H1 (cell line): ENCODE data around the gene ARRDC1. TPM values are rescaled to one million over a fixed set of nuclear protein-coding genes. Genes with fewer than 3 reads are reported as not detected.
A peak's percentile ranks its signal among the peaks of the same experiment; 100 is the strongest.

Experiments used
- CTCF ChIA-PET: fragments of 300-600 bp; sonication (Branson Sonifier 250); formaldehyde crosslinking; loops from one replicate; lab custom pipeline; 2021; ENCODE audit not compliant: partially characterized antibody; lab: Charles Lee
- POLR2A ChIA-PET: fragments of 300-600 bp; sonication (Branson Sonifier 250); formaldehyde crosslinking; loops from one replicate; lab custom pipeline; 2021; ENCODE audit warnings: inconsistent platforms; ENCODE audit not compliant: partially characterized antibody; lab: Charles Lee
- DNase-seq, 2 experiments: peaks; one replicate each; pipeline versions ENCODE4 v3.0.0 to v3.0.0-alpha.2; 2010 to 2022; ENCODE audit warnings: low spot score in 2 of 2, low read depth in 1 of 2, mixed read lengths in 1 of 2
- FAIRE-seq: peaks from 2 replicates; lab custom pipeline; 2011; peaks lifted over from hg19 to GRCh38; lab: Jason Lieb, UNC
- H2AFZ ChIP-seq: 2 replicates; pipeline ENCODE4 v1.8.1; 2012; ENCODE audit warnings: low read length, inconsistent platforms
- H2AK5ac ChIP-seq: 2 replicates; pipeline ENCODE4 v1.6.1; 2013; ENCODE audit warnings: low read depth, low read length
- H2BK120ac ChIP-seq: replicated peaks from 2 replicates; pipeline ENCODE3; 2013; ENCODE audit warnings: low read depth, low read length, inconsistent platforms
- H2BK12ac ChIP-seq: 2 replicates; pipeline ENCODE4 v1.6.1; 2013; ENCODE audit warnings: low read depth, low read length
- H2BK15ac ChIP-seq: 2 replicates; pipeline ENCODE4 v1.6.1; 2013; ENCODE audit warnings: low read length
- H2BK20ac ChIP-seq: 2 replicates; pipeline ENCODE4 v1.6.1; 2013; ENCODE audit warnings: low read length
- H2BK5ac ChIP-seq: 2 replicates; pipeline ENCODE4 v1.6.1; 2013; ENCODE audit warnings: low read depth, low read length
- H3K14ac ChIP-seq: 2 replicates; pipeline ENCODE4 v1.6.1; 2013; ENCODE audit warnings: inconsistent platforms; ENCODE audit not compliant: insufficient read length
- H3K18ac ChIP-seq: 2 replicates; pipeline ENCODE4 v1.6.1; 2013; ENCODE audit warnings: low read length; ENCODE audit errors: extremely low read depth
- H3K23ac ChIP-seq: 2 replicates; pipeline ENCODE4 v1.6.1; 2013; ENCODE audit warnings: inconsistent platforms; ENCODE audit not compliant: insufficient read length
- H3K23me2 ChIP-seq: 2 replicates; pipeline ENCODE4 v1.6.1; 2013; ENCODE audit warnings: low read depth, low read length
- H3K27ac ChIP-seq: 2 replicates; pipeline ENCODE4 v1.6.1; 2011; ENCODE audit warnings: low read depth, low read length, inconsistent platforms
- H3K27me3 ChIP-seq, 4 experiments: replicated peaks in 1 of 4; 1 replicate in 1 of 4; 2 replicates in 3 of 4; pipeline versions ENCODE4 v1.6.1 to v1.8.1; 2011 to 2013; ENCODE audit warnings: low read length in 3 of 4, mild to moderate bottlenecking in 3 of 4, inconsistent platforms in 2 of 4, mixed read lengths in 2 of 4, moderate library complexity in 1 of 4; ENCODE audit not compliant: control insufficient read depth in 3 of 4, insufficient read depth in 3 of 4; ENCODE audit errors: extremely low read depth in 1 of 4
- H3K36me3 ChIP-seq, 4 experiments: 2 replicates each; pipeline versions ENCODE4 v1.6.1 to v1.8.1; 2011 to 2013; ENCODE audit warnings: mild to moderate bottlenecking in 4 of 4, low read length in 3 of 4, moderate library complexity in 2 of 4, control low read depth in 1 of 4, inconsistent platforms in 1 of 4; ENCODE audit not compliant: insufficient read depth in 4 of 4, control insufficient read depth in 2 of 4
- H3K4ac ChIP-seq: replicated peaks from 2 replicates; pipeline ENCODE3; 2013; ENCODE audit warnings: low read length, low read depth, mixed read lengths, inconsistent platforms; ENCODE audit not compliant: insufficient read length
- H3K4me1 ChIP-seq, 4 experiments: replicated peaks in 1 of 4; 1 replicate in 1 of 4; 2 replicates in 3 of 4; pipeline versions ENCODE4 v1.6.1 to v1.8.1; 2011 to 2013; ENCODE audit warnings: low read length in 3 of 4, inconsistent platforms in 2 of 4, mixed read lengths in 1 of 4; ENCODE audit not compliant: insufficient read depth in 4 of 4, control insufficient read depth in 3 of 4
- H3K4me2 ChIP-seq, 2 experiments: 2 replicates each; pipeline versions ENCODE4 v1.6.1 to v1.8.1; 2011 to 2013; ENCODE audit warnings: low read depth in 2 of 2, low read length in 2 of 2, control low read depth in 1 of 2, inconsistent platforms in 1 of 2, mild to moderate bottlenecking in 1 of 2; ENCODE audit not compliant: insufficient read depth in 1 of 2
- H3K4me3 ChIP-seq, 4 experiments: fragments of 200-600, 300-600 bp in 1 of 4; sonication (generic), shearing (Covaris generic), sonication (Bioruptor Twin) in 1 of 4; 2 replicates each; pipeline versions ENCODE4 v1.5.1 to v1.8.1; 2011 to 2016; ENCODE audit warnings: low read length in 4 of 4, low read depth in 3 of 4, control low read depth in 2 of 4, inconsistent platforms in 2 of 4, mild to moderate bottlenecking in 2 of 4, mixed read lengths in 1 of 4, moderate library complexity in 1 of 4; ENCODE audit not compliant: insufficient read depth in 2 of 4; ENCODE audit errors: extremely low read depth in 1 of 4
- H3K56ac ChIP-seq: replicated peaks from 2 replicates; pipeline ENCODE3; 2013; ENCODE audit warnings: low read depth, mild to moderate bottlenecking, mixed read lengths, low read length, inconsistent platforms; ENCODE audit not compliant: insufficient read length
- H3K79me1 ChIP-seq: 2 replicates; pipeline ENCODE4 v1.6.1; 2013; ENCODE audit warnings: low read depth, low read length, control low read depth
- H3K79me2 ChIP-seq, 2 experiments: 2 replicates each; pipeline versions ENCODE4 v1.6.1 to v1.8.1; 2012 to 2013; ENCODE audit warnings: low read length in 2 of 2, mild to moderate bottlenecking in 2 of 2, inconsistent platforms in 1 of 2; ENCODE audit not compliant: insufficient read depth in 2 of 2, control insufficient read depth in 1 of 2
- H3K9ac ChIP-seq, 4 experiments: replicated peaks in 1 of 4; 1 replicate in 1 of 4; 2 replicates in 3 of 4; pipeline versions ENCODE4 v1.6.1 to v1.8.1; 2011 to 2013; ENCODE audit warnings: low read depth in 3 of 4, low read length in 3 of 4, control low read depth in 2 of 4, mild to moderate bottlenecking in 2 of 4, moderate library complexity in 2 of 4, inconsistent platforms in 1 of 4; ENCODE audit errors: extremely low read depth in 1 of 4
- H3K9me3 ChIP-seq, 2 experiments: 2 replicates each; pipeline versions ENCODE4 v1.6.1 to v1.8.1; 2012 to 2013; ENCODE audit warnings: mild to moderate bottlenecking in 2 of 2, moderate library complexity in 2 of 2, control low read depth in 1 of 2, inconsistent platforms in 1 of 2, low read depth in 1 of 2, low read length in 1 of 2, mixed read lengths in 1 of 2; ENCODE audit not compliant: insufficient read depth in 2 of 2
- H4K20me1 ChIP-seq, 2 experiments: replicated peaks in 1 of 2; 2 replicates each; pipeline versions ENCODE3 to v1.8.1; 2011 to 2013; ENCODE audit warnings: inconsistent platforms in 2 of 2, low read length in 2 of 2, mild to moderate bottlenecking in 1 of 2; ENCODE audit not compliant: insufficient read depth in 2 of 2, control insufficient read depth in 1 of 2
- H4K5ac ChIP-seq: 2 replicates; pipeline ENCODE4 v1.6.1; 2013; ENCODE audit warnings: low read length, low read depth, mixed read lengths, inconsistent platforms; ENCODE audit not compliant: insufficient read length
- H4K8ac ChIP-seq: 2 replicates; pipeline ENCODE4 v1.8.0; 2013; ENCODE audit warnings: mild to moderate bottlenecking, moderate library complexity, low read length, inconsistent platforms; ENCODE audit not compliant: insufficient read depth; ENCODE audit errors: extremely low read depth
- H4K91ac ChIP-seq: replicated peaks from 2 replicates; pipeline ENCODE3; 2013; ENCODE audit warnings: low read length, mixed read lengths, inconsistent platforms; ENCODE audit not compliant: insufficient read length
- CHD2 ChIP-seq: IDR thresholded peaks from 2 replicates; pipeline ENCODE4 v1.6.1; 2012; ENCODE audit warnings: low read length, improper control_type of control experiment
- GABPA ChIP-seq: IDR thresholded peaks from 2 replicates; pipeline ENCODE4 v1.6.1; 2011; ENCODE audit warnings: mild to moderate bottlenecking, low read length, moderate library complexity, borderline replicate concordance; ENCODE audit not compliant: insufficient read depth
- JUND ChIP-seq: IDR thresholded peaks from 2 replicates; pipeline ENCODE4 v1.6.1; 2011; ENCODE audit warnings: mild to moderate bottlenecking, improper control_type of control experiment, low read length
- MAX ChIP-seq: IDR thresholded peaks from 2 replicates; pipeline ENCODE4 v1.6.1; 2012; ENCODE audit warnings: inconsistent platforms
- NANOG ChIP-seq: IDR thresholded peaks from 2 replicates; pipeline ENCODE4 v1.6.1; 2011; ENCODE audit warnings: low read length, low read depth, mild to moderate bottlenecking, inconsistent platforms; ENCODE audit not compliant: insufficient read depth, poor library complexity, severe bottlenecking
- SIN3A ChIP-seq, 2 experiments: IDR thresholded peaks in 1 of 2; conservative IDR thresholded peaks in 1 of 2; 2 replicates each; pipeline ENCODE4 v1.6.1; 2011 to 2012; ENCODE audit warnings: low read length in 2 of 2, improper control_type of control experiment in 1 of 2, low read depth in 1 of 2, mild to moderate bottlenecking in 1 of 2
- SRF ChIP-seq: IDR thresholded peaks from 2 replicates; pipeline ENCODE4 v1.6.1; 2011; ENCODE audit warnings: mild to moderate bottlenecking, low read depth, low read length, moderate library complexity
- WGBS, 2 experiments: shearing (Covaris generic) in 1 of 2; methylation state at CpG; one replicate each; pipeline versions ENCODE4 v1.1.6 to v1.1.7; 2013 to 2015; ENCODE audit warnings: low lambda C conversion rate in 2 of 2, mixed read lengths in 2 of 2, inconsistent platforms in 1 of 2, low coverage in 1 of 2, missing lambda C conversion rate in 1 of 2; ENCODE audit not compliant: insufficient replicate concordance in 2 of 2, insufficient coverage in 1 of 2, insufficient read length in 1 of 2; ENCODE audit errors: extremely low coverage in 1 of 2, missing lambda C conversion rate in 1 of 2; 5-methylcytosine and 5-hydroxymethylcytosine counted together
- polyA plus RNA-seq, 7 experiments: library from polyadenylated mRNA; depleted of rRNA in 3 of 7; stranded (reverse) in 5 of 7; unstranded in 2 of 7; fragments of >200 nt in 5 of 7; fragments of 200-250 nt in 2 of 7; gene quantifications; 1 replicate in 5 of 7; 2 replicates in 1 of 7; 4 replicates in 1 of 7; pipeline versions ENCODE4 v1.2.1 to v1.2.3, GENCODE V29; 2011 to 2013; ENCODE audit warnings: missing spikeins in 2 of 7, mixed read lengths in 2 of 7
- total RNA-seq: library from RNA; stranded (reverse); fragmentation: NEBNext Ultra II Directional; extraction: Animal tissue kit (Norgen Biotek cat#: 25700); gene quantifications from 2 replicates; pipeline ENCODE4 v1.2.1, GENCODE V29; 2021

ARRDC1 gene
- total and polyA plus RNA-seq, 2 of the 8 experiments (the other 6 are each of a cell fraction or from before 2014, with no cell fraction given): 22.0 to 58.4 TPM

DNA sequence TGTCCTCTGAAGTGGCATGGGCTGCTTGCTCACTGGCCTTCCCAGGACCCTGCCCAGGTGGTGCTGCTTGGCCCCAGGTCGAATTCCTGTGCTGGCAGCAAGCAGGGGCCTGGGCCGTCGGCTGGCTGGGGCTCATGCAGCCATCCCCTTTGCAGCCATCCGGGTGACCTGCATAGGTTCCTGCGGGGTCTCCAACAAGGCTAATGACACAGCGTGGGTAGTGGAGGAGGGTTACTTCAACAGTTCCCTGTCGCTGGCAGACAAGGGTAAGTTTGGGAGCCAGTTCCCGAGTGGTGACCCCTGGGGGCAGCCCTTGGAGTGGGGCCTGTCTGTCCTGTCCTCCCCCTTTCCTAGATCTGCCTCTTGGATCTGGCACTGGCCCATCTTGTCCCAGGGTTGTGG is 7.3 kb downstream of the ARRDC1 start:
- Histone ChIP-seq H3K27ac (no peak overlapping the region; the same call in 1 of the 2 replicates), H3K27me3 (no peaks in the 10 kb centered on the region), H2AFZ (no peak overlapping the region), H3K4me1 (peaks cover 0 to 7% (median 5%) of the 10 kb centered on the region in 4 experiments; a peak in 4 of 7 replicates), H3K4me2 (no peak overlapping the region), H3K23ac (no peak overlapping the region), H3K56ac (no peak overlapping the region), H3K4me3 (no peak overlapping the region), H4K5ac (no peak overlapping the region), H2BK5ac (no peak overlapping the region), H3K18ac (no peak overlapping the region), H4K91ac (no peak overlapping the region), H3K14ac (no peak overlapping the region), H2AK5ac (no peak overlapping the region), H3K79me2 (peaks cover 0 to 18% of the 10 kb centered on the region in 2 experiments; a peak in 2 of 4 replicates), H2BK120ac (no peak overlapping the region), H4K20me1 (peaks cover 13 to 21% of the 10 kb centered on the region in 2 experiments), H3K79me1 (peaks cover 5% of the 10 kb centered on the region; the same call in 1 of the 2 replicates), H2BK20ac (no peak overlapping the region), H3K4ac (no peak overlapping the region), H3K36me3 (peaks cover 3 to 25% (median 11%) of the 10 kb centered on the region in 4 experiments; a peak in 6 of 8 replicates), H3K23me2 (no peaks in the 10 kb centered on the region; the same call in 1 of the 2 replicates), H3K9ac (no peak overlapping the region), H2BK12ac (0 out of 2 replicates have a peak overlapping the region, but pooled peaks have one; percentile 23), H3K9me3 (no peaks in the 10 kb centered on the region), H2BK15ac (no peak overlapping the region), H4K8ac (peak overlapping the region; percentile 25; the same call in 1 of the 2 replicates)
- no peak for DNase-seq
- ChIA-PET POLR2A (interaction anchor here (0.7 to 1.7 kb wide), 4 partner anchors 14 to 54 kb away, joined by 3 to 4 read pairs (median 4); no protein-coding TSS in a partner anchor), CTCF (no interaction called here)
- TF ChIP-seq GABPA (no peak), SIN3A (conservative IDR thresholded peaks at IDR 0.05 in 1 of 2, IDR thresholded peaks at IDR 0.05 in 1 of 2; ENCODE audit: low read depth in 1 of 2, low read length in 2 of 2) (no peak), JUND (no peak), CHD2 (no peak), SRF (no peak), NANOG (no peak), MAX (no peak)
- WGBS, 2 experiments: 84% methylated on average over 8 of the region's 8 CpGs; no CpG with 5 or more reads in 1 of the 2 experiments
- FAIRE-seq: no peak
